GOT3 (cell line): ENCODE results near the gene DRG2.

Experiments
- DNase-seq: peaks from one replicate; lab custom pipeline; 2025; ENCODE audit warnings: mixed read lengths; lab: John Stamatoyannopoulos, UW

The DRG2 gene

DNA sequence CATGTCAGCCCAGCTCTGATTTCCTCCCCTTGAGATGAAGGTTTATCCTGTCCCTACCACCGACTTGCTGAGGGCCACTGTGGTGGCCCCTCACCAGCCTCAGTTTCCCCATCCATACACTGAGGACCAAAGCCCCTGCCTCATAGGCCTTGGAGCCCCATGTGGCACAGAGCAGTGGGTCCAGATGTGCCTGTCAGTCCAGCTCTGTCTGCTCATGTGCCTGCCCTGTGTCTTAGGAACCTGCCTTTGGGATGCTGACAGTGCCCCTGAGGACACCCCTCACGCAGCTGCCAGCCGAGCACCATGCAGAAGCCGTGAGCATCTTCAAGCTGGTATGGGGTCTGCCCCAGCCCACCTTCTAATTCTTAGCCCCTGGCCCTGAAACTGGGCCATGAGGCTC lies 56.5 kb downstream of the DRG2 start:
- DNase-seq, result no peak

DNA sequence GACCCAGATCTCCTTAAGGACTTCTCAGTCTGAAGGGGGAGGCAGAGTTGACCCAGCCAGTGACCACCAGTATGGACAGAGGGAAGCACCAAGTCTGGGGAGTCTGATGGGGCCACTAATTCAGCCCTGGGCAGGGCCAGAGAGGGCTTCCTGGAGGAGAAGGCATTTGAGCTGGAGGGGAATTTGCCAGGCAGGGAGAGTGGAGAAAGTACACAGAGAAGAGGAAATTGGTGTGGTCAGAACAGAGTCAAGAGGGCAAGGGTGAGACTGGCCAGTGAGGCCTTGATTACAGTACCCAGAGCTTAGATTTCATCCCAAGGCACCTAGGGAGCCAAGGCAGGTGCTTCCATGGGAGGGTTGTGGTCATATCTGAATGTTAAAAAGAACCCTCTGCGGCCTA lies 57.1 kb downstream of the DRG2 start:
- DNase-seq, result no peak

DNA sequence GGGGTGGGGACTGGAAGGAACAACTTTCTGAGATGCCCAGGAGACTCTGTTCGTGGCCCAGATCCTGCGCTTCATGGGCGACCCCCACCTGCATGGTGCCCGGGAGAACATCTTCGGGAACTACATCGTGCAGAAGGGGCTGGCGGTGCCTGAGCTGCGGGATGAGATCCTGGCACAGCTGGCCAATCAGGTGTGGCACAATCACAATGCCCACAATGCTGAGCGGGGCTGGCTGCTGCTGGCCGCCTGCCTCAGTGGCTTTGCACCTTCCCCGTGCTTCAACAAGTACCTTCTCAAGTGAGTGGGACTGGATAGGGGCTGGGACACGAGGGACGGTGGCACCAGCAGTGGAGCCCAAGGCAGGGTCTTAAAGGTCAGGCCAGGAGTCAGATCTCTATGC lies 58.1 kb downstream of the DRG2 start:
- DNase-seq, result no peak

DNA sequence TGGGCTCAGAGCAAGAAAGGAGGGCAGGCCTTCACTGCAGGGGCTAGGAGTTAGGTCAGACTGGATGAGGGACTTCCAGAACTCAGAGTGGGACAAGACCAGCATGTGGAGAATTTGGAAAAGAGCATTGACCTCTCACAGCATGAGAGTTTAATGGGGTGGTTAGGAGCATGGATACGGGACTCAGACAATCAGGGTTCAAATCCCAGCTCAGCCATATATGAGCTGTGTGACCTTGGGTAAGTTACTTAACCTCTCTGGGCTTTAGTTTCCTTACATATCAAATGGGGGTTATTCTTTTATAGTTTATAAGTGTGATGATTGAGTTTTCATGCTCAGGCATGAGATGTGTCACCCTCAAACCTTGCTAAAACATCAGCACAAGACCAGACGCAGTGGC lies 58.5 kb downstream of the DRG2 start:
- DNase-seq, result no peak

DNA sequence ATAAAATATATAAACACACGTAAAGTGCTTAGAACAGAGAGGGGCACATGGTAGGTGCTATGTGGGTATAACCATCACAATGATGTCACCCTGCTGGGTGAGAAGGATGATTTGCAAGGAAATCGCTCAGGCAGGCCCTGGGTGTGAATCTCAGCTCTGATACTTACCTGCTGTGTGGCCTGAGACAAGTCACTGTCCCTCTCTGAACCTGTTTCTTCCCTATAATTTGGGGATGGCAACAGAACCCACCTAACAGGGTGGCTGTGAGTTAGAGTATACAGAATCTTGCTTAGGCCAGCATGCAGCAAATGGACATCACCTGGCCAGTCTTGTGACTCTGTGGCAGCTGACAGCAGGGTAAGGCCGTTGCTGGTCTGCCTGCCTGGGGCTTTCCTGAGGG lies 59.2 kb downstream of the DRG2 start:
- DNase-seq, result no peak

DNA sequence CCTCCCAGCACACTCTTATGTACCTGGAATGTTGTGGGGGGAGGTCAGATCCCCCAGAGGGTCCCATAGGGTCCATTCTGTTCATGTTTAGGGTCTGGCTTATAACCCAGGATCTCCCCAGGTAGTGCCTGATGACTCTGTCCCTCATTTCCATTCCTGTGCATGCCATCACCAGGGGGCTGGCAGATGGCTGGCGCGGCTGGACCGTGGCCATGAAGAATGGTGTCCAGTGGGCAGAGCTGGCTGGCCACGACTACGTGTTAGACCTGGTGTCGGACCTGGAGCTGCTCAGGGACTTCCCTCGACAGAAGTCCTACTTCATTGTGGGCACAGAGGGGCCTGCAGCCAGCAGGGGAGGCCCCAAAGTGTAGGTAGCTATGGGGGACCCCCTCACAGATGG lies 60.8 kb downstream of the DRG2 start:
- DNase-seq, result no peak

DNA sequence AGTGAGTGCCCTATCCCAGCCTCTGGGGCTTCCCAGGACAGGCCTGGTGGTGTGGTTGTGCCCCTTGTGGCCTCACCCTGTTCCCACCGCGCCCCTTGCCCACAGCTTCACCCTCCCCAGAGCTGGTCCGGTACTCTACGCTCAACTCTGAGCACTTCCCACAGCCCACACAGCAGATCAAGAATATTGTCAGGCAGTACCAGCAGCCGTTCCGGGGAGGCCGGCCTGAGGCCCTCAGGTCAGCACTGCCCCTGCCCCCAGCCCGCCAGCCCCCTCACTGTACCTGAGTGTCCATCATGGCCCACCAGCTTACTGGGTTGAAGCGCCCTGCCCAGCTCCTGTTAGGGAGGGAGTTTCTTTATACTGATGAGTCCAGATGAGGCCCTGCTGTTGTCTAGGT lies 63.5 kb downstream of the DRG2 start:
- no peak for DNase-seq

DNA sequence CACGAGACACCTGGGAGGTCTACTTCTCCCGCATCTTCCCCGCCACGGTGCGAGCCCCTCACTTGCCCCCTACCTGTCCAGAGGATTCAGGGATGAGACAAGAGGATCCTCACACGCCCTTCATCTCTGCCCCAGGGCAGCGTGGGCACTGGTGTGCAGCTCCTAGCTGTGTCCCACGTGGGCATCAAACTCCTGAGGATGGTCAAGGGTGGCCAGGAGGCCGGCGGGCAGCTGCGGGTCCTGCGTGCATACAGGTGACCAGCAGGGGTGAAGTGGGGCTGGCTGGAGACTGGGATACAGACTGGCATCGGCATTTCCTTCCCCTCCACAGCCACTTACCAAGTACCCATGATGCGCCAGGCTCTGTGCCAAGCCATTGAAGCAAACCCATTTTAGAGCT lies 67.4 kb downstream of the DRG2 start:
- no peak for DNase-seq

DNA sequence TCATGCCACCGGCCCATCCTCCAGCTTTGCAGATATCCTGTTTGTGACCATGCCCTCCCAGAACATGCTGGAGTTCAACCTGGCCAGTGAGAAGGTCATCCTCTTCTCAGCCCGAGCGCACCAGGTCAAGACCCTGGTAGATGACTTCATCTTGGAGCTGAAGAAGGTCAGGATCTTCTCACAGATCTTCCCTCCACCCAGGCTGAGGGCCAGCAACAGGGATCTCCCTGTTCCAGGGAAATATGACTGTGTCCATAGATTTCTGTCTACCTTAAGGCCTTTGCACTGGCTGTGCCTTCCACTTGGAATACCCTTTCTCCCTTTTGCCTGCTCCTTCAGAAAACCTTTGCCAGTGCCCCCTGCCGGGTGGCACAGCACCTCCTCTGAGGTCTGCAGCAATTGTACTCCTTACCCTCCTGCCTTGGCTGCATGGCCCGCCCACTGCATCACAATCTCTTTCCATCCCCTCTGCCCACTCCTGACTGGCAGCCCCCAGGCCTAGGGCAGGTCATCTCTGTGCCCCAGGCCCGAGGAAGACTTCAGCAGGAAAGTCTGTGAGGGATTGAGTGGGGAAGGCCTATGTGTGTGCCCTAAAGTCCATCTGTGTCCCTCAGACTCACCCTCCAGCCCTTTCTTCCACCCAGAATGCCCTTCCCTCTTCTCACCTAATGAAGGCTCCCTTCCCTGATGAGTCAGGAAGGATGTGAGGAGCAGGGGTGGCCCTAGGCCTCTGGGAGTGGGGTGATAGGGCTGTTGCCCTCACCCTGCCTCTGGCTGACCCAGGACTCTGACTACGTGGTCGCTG lies 68.6 kb downstream of the DRG2 start:
- no peak for DNase-seq

DNA sequence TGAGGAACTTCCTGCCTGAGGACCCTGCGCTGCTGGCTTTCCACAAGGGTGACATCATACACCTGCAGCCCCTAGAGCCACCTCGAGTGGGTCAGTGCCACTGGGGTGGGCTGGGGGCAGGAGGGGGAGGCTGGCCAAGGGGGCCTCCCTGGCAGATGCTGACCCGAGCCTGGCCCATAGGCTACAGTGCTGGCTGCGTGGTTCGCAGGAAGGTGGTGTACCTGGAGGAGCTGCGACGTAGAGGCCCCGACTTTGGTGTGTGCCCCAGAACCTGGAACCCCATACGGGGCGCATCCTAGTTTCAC lies 69.2 kb downstream of the DRG2 start:
- DNase-seq, result no peak
